ENCODE results near the gene TCAP.
A peak's percentile ranks its signal among the peaks of the same experiment; 100 is the strongest.

The TCAP gene

GRCh38 chr17:39667262-39667944 is 2.3 kb downstream of the TCAP start:
- DNase-seq (ENCODE audit: low read depth) = no peak

- DNase-seq (ENCODE audit: low read depth) = peak; percentile 16
Measured at GRCh38 chr17:39667945-39668924, 3.1 kb downstream of the TCAP start, which contains the start of gene PNMT. Gene PNMT, plus strand, starts transcription at chr17:39668453. Its CDS starts 23 bp downstream, at chr17:39668476.

- DNase-seq (ENCODE audit: low read depth) = no peak
Measured at GRCh38 chr17:39669897-39670735, 5.0 kb downstream of the TCAP start.

DNA sequence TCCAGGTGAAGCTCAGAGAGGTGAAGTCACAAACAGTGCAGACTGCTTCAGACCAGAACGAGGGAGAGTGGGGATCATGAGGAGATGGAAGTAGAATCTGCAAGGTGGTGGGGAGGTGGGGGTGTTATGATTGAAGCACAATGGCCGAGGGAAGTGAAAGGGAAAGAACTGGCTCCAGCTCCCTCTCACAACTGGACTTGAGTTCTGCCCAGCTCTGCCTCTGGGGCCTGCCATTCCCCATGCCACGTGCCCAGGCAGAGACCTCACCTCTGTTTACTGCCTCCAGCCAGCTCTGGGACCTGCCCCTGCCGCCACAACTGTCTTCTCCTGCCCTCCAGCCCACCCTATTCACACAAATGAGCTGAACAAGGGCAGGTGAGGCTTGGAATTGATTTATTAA is 5.6 kb downstream of the TCAP start:
- no peak for DNase-seq (ENCODE audit: low read depth)

DNA sequence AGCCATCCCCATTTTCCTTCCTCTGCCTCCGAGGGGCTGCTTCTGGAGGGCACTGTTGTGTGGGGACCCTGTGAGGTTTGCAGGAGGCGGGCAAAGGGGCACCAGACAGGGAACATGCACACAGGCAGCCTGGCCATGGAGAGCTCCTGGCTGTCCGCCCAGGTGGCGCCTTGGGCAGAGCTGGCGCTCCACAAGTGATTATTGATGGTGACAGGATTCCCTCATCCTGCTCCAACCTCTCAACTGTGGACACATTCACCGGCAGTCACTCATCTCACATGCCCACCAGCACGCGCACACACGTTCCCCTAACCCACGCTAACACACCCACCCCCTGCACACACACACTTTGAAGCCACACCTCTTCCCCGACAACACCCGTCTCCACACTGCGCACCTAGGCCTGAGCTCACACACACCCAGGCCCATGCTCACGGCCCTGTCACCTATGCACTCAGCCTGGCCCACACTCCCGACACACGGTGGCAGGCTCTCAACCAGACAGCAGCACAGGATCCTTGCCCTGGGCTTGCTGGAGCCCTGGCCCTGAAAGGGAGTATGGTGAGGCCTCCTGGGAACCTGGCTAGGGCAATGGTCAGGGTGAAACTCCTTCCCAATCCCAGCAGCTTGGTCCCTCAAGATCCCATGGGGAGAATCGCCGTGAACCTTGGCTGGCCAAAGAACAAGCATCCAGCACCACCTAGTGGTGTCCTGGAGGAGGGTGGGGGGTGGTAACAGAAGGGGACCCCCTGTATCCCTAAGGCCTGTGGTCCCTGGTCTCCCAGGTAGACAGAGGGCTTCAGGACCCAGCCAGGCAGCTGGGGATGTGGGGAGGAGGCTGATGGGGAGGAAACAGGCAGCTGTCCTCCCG is 6.7 kb downstream of the TCAP start:
- DNase-seq (ENCODE audit: low read depth) = no peak

- DNase-seq (ENCODE audit: low read depth) = no peak
Measured at GRCh38 chr17:39672522-39673334, 7.6 kb downstream of the TCAP start.

DNA sequence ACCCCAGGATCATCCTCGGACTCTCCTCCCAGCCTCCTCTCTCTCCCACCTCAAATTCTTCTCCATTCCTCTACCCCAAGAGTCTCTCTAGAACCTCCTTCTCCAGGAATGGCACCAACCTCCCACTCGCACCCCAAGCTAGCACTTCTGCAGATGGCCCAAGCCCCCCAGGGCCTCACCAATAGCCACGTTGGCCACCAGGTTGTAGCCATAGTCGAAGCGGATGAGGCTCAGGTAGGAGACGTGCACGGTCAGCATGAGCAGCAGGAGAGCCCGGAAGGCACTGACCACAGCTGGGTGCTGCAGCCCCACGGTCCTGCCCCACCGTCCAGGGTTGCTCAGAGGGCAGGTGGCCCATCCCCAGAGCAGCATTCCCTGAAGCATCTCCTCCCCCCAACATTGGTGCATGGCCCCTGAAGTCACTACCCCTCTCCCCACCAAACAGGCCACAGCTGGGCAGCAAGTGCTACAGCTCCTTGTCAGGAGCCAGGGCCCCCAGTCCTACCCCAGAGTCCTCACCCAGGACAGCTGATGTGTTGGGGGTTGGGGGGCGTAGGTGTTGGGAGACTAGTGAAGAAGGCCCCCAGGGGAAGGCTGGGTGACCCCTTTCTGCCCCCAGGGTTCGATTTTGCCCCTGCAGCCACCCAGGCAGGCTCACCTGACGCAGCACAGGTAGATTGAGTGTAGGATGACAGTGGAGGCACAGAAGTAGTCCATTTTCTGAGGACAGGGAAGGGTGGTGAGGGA is 8.4 kb downstream of the TCAP start:
- DNase-seq (ENCODE audit: low read depth) = no peak

- DNase-seq (ENCODE audit: low read depth) = no peak
Measured at GRCh38 chr17:39674179-39674578, 9.0 kb downstream of the TCAP start.

- DNase-seq (ENCODE audit: low read depth) = no peak
Measured at GRCh38 chr17:39674702-39675389, 9.7 kb downstream of the TCAP start.

DNA sequence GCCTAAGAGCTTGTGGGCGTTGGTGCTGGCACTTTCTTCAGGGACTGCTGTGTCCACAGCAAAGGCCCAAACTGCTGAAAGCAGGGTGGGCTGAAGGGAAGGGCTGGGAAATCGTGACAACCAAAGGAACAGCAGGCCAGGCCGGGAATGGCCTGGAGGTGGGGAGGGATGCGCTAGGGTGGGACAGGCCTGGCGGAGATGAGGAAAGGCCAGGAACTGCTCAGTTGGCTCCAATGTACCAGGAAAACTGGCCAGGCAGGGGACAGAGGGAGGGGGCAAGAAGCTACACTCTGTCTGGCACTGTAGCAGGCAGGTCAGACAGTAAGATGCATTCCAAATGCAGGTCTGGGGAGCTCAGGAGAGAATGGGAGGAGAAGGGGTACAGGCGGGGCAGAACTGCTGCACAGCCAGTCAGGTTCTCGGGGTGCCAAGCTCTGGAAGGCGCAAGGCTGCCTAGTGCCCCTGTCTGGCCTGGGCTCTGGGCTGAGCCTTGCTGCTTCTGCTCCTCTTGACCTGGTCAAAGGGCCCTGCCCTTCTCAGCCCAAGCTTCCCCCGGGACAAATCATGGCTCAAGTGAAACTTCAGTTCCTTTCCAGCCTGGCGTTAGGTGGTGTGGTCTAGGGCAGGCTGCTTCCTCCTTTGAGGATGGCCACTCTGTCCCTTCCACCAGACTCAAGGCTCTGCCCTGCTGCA is 10.4 kb downstream of the TCAP start:
- no peak for DNase-seq (ENCODE audit: low read depth)

- DNase-seq (ENCODE audit: low read depth) = no peak
Measured at GRCh38 chr17:39676198-39676819, 11.2 kb downstream of the TCAP start.

DNA sequence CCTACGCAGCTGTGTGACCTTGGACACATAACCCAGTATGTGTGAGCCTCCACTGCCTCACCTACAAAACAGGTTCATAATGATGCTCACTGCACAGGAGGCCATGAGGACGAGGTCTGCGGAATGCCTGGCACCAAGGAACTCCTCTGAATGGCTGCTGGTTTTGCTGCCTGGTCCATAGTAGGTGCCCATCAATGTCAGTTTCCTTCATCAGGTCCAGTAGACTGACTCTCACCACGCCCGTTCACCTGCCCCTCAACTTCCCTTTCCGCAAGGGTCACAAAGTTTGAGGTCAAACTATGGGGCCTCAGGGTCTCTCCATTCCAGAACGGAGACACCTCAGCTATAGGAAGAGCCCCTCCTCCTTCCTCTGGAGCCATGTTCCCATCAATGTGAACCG is 11.9 kb downstream of the TCAP start:
- no peak for DNase-seq (ENCODE audit: low read depth)

DNA sequence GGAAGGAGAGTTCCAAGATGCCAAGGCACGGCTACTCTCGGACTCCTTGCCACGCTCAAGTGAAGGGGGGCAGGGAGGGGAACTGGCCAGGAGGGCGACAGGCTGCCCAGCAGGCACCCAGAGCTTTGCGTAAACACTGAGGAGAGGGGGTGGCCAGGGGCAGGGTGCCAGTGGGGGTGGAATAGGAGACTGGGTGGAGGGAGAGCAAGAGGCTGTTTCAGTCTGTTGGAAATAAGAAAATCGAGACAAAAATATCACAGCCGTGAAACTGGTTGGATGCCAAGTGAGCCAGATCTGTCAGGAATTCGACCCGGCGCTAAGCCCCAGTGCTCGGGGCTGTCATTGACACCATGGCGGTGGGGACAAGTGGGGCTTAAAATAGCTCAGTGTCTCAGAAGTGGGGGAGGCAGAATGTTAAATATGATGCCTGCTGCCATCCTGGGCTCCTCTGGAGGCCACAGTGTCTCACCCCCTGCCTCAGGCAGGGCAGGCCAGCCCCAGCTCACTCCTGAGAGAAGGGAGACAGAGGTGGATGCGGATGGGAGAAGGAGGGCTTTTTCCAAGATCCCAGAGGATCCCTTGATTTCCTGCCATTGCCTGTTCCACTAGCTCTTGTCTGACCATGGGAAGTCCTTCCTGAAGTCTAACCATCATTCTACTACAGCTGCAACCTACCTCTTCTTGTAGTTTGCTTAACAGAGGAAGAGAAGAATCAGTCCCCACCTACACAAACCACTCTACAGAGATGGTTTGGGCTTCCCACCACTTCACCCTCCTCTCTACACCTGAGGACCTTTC is 12.6 kb downstream of the TCAP start:
- DNase-seq (ENCODE audit: low read depth) = no peak

DNA sequence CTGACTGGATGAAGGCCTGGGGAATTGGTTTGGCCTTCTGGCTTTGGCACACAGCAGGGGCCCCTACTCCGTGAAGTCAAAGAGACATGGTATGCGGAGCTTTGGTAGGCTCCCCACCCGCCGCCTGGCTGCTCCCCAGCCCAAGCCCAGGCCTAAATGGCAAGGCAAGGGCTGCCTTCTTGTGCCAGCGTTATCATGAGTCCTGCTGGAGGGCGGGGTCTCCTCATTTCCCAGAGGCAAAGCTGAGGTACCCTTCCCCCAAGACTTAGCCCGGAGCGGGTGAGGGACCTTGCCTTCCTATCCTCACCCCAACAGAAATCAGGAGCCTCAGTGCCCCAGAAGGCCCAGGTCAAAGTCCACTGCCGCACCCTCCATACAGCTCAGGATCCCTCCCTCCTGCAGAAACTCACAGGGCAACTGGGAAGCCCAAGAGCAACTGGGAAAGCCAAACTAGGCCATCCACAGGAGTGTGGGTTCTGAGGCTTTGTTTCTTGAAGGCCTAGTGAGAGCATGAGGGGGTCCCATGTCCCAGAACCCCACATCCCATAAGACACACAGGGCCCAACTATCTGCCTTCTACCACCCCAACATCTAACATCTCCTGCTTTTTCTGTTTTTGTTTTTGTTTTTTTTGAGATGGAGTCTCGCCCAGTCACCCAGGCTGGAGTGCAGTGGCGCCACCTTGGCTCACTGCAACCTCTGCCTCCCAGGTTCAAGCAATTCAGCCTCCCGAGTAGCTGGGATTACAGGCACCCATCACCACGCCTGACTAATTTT is 13.4 kb downstream of the TCAP start:
- no peak for DNase-seq (ENCODE audit: low read depth)

GRCh38 chr17:39679521-39680192 is 14.5 kb downstream of the TCAP start:
- no peak for DNase-seq (ENCODE audit: low read depth)

Data from fibroblast of the conjunctiva (primary cell).